Urinary bladder (tissue), 4 donors: ENCODE measurements around the gene CSDE1. TPM values are rescaled to one million over a fixed set of nuclear protein-coding genes. Genes with fewer than 3 reads are reported as not detected.
A peak's percentile ranks its signal among the peaks of the same experiment; 100 is the strongest.

Experiments
- DNase-seq: peaks from one replicate; pipeline ENCODE4 v3.0.0-alpha.2; 2015; ENCODE audit errors: extremely low spot score
- H3K27ac ChIP-seq: one replicate; pipeline ENCODE4 v1.5.1; 2013; ENCODE audit warnings: low read depth, mild to moderate bottlenecking, moderate library complexity
- H3K36me3 ChIP-seq: one replicate; pipeline ENCODE4 v1.6.1; 2013; ENCODE audit warnings: mild to moderate bottlenecking, moderate library complexity; ENCODE audit not compliant: insufficient read depth
- H3K4me1 ChIP-seq: one replicate; pipeline ENCODE4 v1.6.1; 2013; ENCODE audit warnings: mild to moderate bottlenecking, moderate library complexity; ENCODE audit not compliant: insufficient read depth
- H3K4me3 ChIP-seq: one replicate; pipeline ENCODE4 v1.5.1; 2013; ENCODE audit warnings: low read depth, low read length
- WGBS: extraction: QIAGEN DNeasy Blood & Tissue Kit; methylation state at CpG from one replicate; pipeline ENCODE4 v1.1.7; 2013; 5-methylcytosine and 5-hydroxymethylcytosine counted together
- polyA plus RNA-seq: library from polyadenylated mRNA; stranded (reverse); fragments of 200-250 nt; gene quantifications from one replicate; pipeline ENCODE4 v1.2.3, GENCODE V29; 2013
- small RNA-seq: library from RNA; depleted of rRNA; stranded (forward); fragments of <200 nt; gene quantifications from one replicate; pipeline ENCODE3, GENCODE V24; 2014
- total RNA-seq: library from RNA; depleted of rRNA; stranded (reverse); fragments of >200 nt; gene quantifications from one replicate; pipeline ENCODE4 v1.2.3, GENCODE V29; 2014
- donor health status: healthy with polysubstance abuse.
- donor health status: healthy.

The CSDE1 gene
- total and polyA plus RNA-seq, 2 donors: 357 to 504 TPM

GRCh38 chr1:114677691-114678090 lies 80.1 kb downstream of the CSDE1 start:
- 77% methylated on average over 5 of the region's 5 CpGs for WGBS
- Histone ChIP-seq H3K36me3 (no peaks in the 10 kb centered on the region), H3K4me1 (no peaks in the 10 kb centered on the region), H3K4me3 (no peak overlapping the region), H3K27ac (no peak overlapping the region)
- no peak for DNase-seq

GRCh38 chr1:114676115-114676514 lies 81.7 kb downstream of the CSDE1 start:
- DNase-seq: no peak
- no peaks in the 10 kb centered on the region for H3K4me1 ChIP-seq
- H3K4me3 ChIP-seq: no peak overlapping the region
- H3K36me3 ChIP-seq: no peaks in the 10 kb centered on the region
- no peak overlapping the region for H3K27ac ChIP-seq
- WGBS: 85% methylated on average over 1 of the region's 1 CpG

GRCh38 chr1:114671939-114672275 lies 85.9 kb downstream of the CSDE1 start:
- Histone ChIP-seq H3K4me1 (no peaks in the 10 kb centered on the region), H3K36me3 (no peaks in the 10 kb centered on the region), H3K4me3 (no peak overlapping the region), H3K27ac (no peak overlapping the region)
- DNase-seq: no peak
- 79% methylated on average over 7 of the region's 7 CpGs for WGBS

- WGBS: 65% methylated on average over 9 of the region's 9 CpGs
- no peaks in the 10 kb centered on the region for H3K4me1 ChIP-seq
- H3K36me3 ChIP-seq: no peaks in the 10 kb centered on the region
- no peak overlapping the region for H3K27ac ChIP-seq
- DNase-seq: no peak
- no peak overlapping the region for H3K4me3 ChIP-seq
Observed at GRCh38 chr1:114671011-114671938, 86.5 kb downstream of the CSDE1 start.

- H3K4me1 ChIP-seq: no peaks in the 10 kb centered on the region
- peak overlapping the region; percentile 81 for H3K27ac ChIP-seq
- H3K4me3 ChIP-seq: peak overlapping the region; percentile 60
- DNase-seq: peak; percentile 76
- no peaks in the 10 kb centered on the region for H3K36me3 ChIP-seq
- 4% methylated on average over 45 of the region's 45 CpGs for WGBS
Observed at GRCh38 chr1:114670083-114671010, 87.4 kb downstream of the CSDE1 start.

- peak within 1 kb of the TSS; percentile 85 for H3K27ac ChIP-seq
- no peak for DNase-seq
- H3K36me3 ChIP-seq: no peaks in the 10 kb centered on the region
- H3K4me1 ChIP-seq: no peaks in the 10 kb centered on the region
- under 1% methylated on average over 50 of the region's 50 CpGs for WGBS
- H3K4me3 ChIP-seq: peak within 1 kb of the TSS; percentile 60
Observed at GRCh38 chr1:114669562-114670082, 88.2 kb downstream of the CSDE1 start, which contains the start of gene DENND2C. Gene DENND2C, minus strand, starts transcription at chr1:114670049. Its CDS starts 44,065 bp downstream, at chr1:114625984.

- DNase-seq: peak; percentile 1
- no peaks in the 10 kb centered on the region for H3K36me3 ChIP-seq
- H3K4me1 ChIP-seq: no peaks in the 10 kb centered on the region
- H3K27ac ChIP-seq: no peak overlapping the region
- H3K4me3 ChIP-seq: peak overlapping the region; percentile 60
- 51% methylated on average over 13 of the region's 13 CpGs for WGBS
Observed at GRCh38 chr1:114668784-114669561, 88.8 kb downstream of the CSDE1 start.

GRCh38 chr1:114668373-114668772 lies 89.4 kb downstream of the CSDE1 start:
- WGBS: 85% methylated on average over 4 of the region's 4 CpGs
- H3K27ac ChIP-seq: no peak overlapping the region

GRCh38 chr1:114666954-114667353 lies 90.8 kb downstream of the CSDE1 start:
- no peak overlapping the region for H3K27ac ChIP-seq
- H3K4me3 ChIP-seq: no peak overlapping the region
- WGBS: 88% methylated on average over 3 of the region's 3 CpGs
- no peaks in the 10 kb centered on the region for H3K36me3 ChIP-seq
- H3K4me1 ChIP-seq: no peaks in the 10 kb centered on the region
- DNase-seq: no peak

More at GRCh38 chr1:114668373-114668772, 89.4 kb downstream of the CSDE1 start:
- no peaks in the 10 kb centered on the region for H3K4me1 ChIP-seq
- no peak for DNase-seq
- H3K36me3 ChIP-seq: no peaks in the 10 kb centered on the region
- H3K4me3 ChIP-seq: no peak overlapping the region

Small RNA genes lying within 50 kb of the gene (small RNA-seq; reads per million reads assigned to genes)
- gene RN7SL432P: not detected
- gene RNY1P13: not detected

Other genes starting within 250 kb of the CSDE1 start
- 87.7 TPM for gene TRIM33, start 246.8 kb downstream of the CSDE1 start, total RNA-seq
- gene TRIM33, start 246.8 kb downstream of the CSDE1 start, polyA plus RNA-seq: 11.8 TPM
- gene BCAS2, start 176.4 kb downstream of the CSDE1 start, total RNA-seq: 43.0 TPM
- gene BCAS2, start 176.4 kb downstream of the CSDE1 start, polyA plus RNA-seq: 38.2 TPM
- 8.8 TPM for gene DENND2C, start 87.9 kb downstream of the CSDE1 start, total RNA-seq
- gene DENND2C, start 87.9 kb downstream of the CSDE1 start, polyA plus RNA-seq: 1.9 TPM
- 1.9 TPM for gene AMPD1, start 62.4 kb downstream of the CSDE1 start, total RNA-seq
- not detected for gene AMPD1, start 62.4 kb downstream of the CSDE1 start, polyA plus RNA-seq
- 46.5 TPM for gene NRAS, start 41.2 kb downstream of the CSDE1 start, total RNA-seq
- gene NRAS, start 41.2 kb downstream of the CSDE1 start, polyA plus RNA-seq: 11.5 TPM
- 104 TPM for gene SIKE1, start 22.7 kb upstream of the CSDE1 start, total RNA-seq
- 23.5 TPM for gene SIKE1, start 22.7 kb upstream of the CSDE1 start, polyA plus RNA-seq
- gene SYCP1, start 96.9 kb upstream of the CSDE1 start, total RNA-seq: not detected
- gene SYCP1, start 96.9 kb upstream of the CSDE1 start, polyA plus RNA-seq: not detected